ENCODE measurements around the gene EPS8L3.
"Not testable (repeated sequence)": the region's sequence is repeated elsewhere in the genome, so short reads cannot be mapped to it uniquely, and the experiment has no call there.

EPS8L3 gene

GRCh38 chr1:109733236-109733870 lies 30.4 kb downstream of the EPS8L3 start:
- DNase-seq (ENCODE audit: low read depth): no peak

- no peak for DNase-seq (ENCODE audit: low read depth)
Observed at GRCh38 chr1:109732390-109732881, 31.3 kb downstream of the EPS8L3 start.

- DNase-seq (ENCODE audit: low read depth): no peak
Observed at GRCh38 chr1:109730666-109731065, 33.1 kb downstream of the EPS8L3 start.

- no peak for DNase-seq (ENCODE audit: low read depth)
Observed at GRCh38 chr1:109728870-109729269, 34.9 kb downstream of the EPS8L3 start.

- DNase-seq (ENCODE audit: low read depth): no peak
Observed at GRCh38 chr1:109726728-109727373, 36.9 kb downstream of the EPS8L3 start.

- DNase-seq (ENCODE audit: low read depth): no peak
Observed at GRCh38 chr1:109726007-109726406, 37.7 kb downstream of the EPS8L3 start.

GRCh38 chr1:109725510-109725909 lies 38.2 kb downstream of the EPS8L3 start:
- DNase-seq (ENCODE audit: low read depth): no peak

GRCh38 chr1:109724933-109725332 lies 38.8 kb downstream of the EPS8L3 start:
- no peak for DNase-seq (ENCODE audit: low read depth)

- DNase-seq (ENCODE audit: low read depth): no peak
Observed at GRCh38 chr1:109722908-109723691, 40.6 kb downstream of the EPS8L3 start.

GRCh38 chr1:109721971-109722370 lies 41.8 kb downstream of the EPS8L3 start:
- DNase-seq (ENCODE audit: low read depth): no peak

- DNase-seq (ENCODE audit: low read depth): no peak
Observed at GRCh38 chr1:109721042-109721441, 42.7 kb downstream of the EPS8L3 start.

GRCh38 chr1:109719337-109719837 lies 44.3 kb downstream of the EPS8L3 start:
- no peak for DNase-seq (ENCODE audit: low read depth)

- no peak for DNase-seq (ENCODE audit: low read depth)
Observed at GRCh38 chr1:109718495-109718894, 45.2 kb downstream of the EPS8L3 start.

GRCh38 chr1:109717729-109718128 lies 46.0 kb downstream of the EPS8L3 start:
- DNase-seq (ENCODE audit: low read depth): no peak

GRCh38 chr1:109716570-109717090 lies 47.1 kb downstream of the EPS8L3 start:
- DNase-seq (ENCODE audit: low read depth): no peak

- DNase-seq (ENCODE audit: low read depth): no peak
Observed at GRCh38 chr1:109716121-109716520, 47.6 kb downstream of the EPS8L3 start.

GRCh38 chr1:109714661-109715372 lies 48.9 kb downstream of the EPS8L3 start:
- no peak for DNase-seq (ENCODE audit: low read depth)

GRCh38 chr1:109713636-109714035 lies 50.1 kb downstream of the EPS8L3 start:
- no peak for DNase-seq (ENCODE audit: low read depth)

GRCh38 chr1:109712321-109712864 lies 51.3 kb downstream of the EPS8L3 start:
- DNase-seq (ENCODE audit: low read depth): no peak

GRCh38 chr1:109711593-109712320 lies 52.0 kb downstream of the EPS8L3 start, which contains the start of gene GSTM5:
TSS of gene GSTM5 (plus strand) at chr1:109712251. CDS start at chr1:109712313, 62 bp downstream.
- DNase-seq (ENCODE audit: low read depth): not testable (repeated sequence)

GRCh38 chr1:109709822-109710221 lies 53.9 kb downstream of the EPS8L3 start:
- DNase-seq (ENCODE audit: low read depth): not testable (repeated sequence)

All from activated T-cell treated with anti-CD3 and anti-CD28 coated beads for 1 hour (primary cell).